HG03565 (cell line): ENCODE results near the gene CHMP1B.
"Not testable (repeated sequence)": the region's sequence is repeated elsewhere in the genome, so short reads cannot be mapped to it uniquely, and the experiment has no call there.

ENCODE experiments used
- ATAC-seq: cut with Tn5 transposase; IDR thresholded peaks from one replicate; pipeline ENCODE4 v1.9.1; 2021; ENCODE audit warnings: mild to moderate bottlenecking, moderate library complexity; ENCODE audit not compliant: unreplicated experiment

The CHMP1B gene

DNA sequence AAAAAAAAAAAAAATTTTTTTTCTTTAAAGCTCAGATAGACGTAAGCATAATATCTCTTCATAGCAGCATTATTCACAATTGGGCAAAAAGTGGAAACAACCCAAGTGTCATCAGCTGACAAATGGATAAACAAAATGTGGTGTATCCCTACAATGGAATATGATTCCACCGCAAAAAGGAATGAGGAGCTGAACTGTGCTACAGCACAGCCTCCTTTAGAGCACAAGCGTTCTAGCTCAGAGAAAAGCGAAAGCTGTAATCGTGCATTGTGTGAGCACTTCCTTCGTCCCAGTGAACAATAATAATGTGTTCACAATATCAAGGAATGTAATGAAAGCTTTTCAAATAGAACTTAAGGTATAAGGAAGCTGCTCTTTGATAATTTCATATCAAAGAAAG lies 11.7 kb upstream of the CHMP1B start:
- ATAC-seq: no peak

DNA sequence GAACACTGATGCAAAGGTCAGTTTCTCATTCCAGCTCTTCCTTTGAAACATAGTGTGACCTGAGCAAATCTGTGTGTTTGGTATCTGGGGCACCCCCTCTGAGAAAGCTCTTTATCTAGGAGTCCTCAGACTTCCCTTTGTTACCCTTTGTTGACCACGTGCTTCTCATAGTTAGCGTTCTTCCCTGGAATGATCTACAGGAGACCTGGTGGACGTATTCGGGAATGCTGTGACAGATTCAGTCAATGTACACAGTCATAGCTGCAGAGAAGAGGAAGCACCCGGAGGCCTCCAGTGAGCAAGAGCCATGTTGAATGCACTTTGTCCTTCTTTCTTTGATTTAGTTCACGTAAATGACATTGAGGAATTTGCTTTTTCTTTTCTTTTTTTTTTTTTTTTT lies 10.7 kb upstream of the CHMP1B start:
- no peak for ATAC-seq

DNA sequence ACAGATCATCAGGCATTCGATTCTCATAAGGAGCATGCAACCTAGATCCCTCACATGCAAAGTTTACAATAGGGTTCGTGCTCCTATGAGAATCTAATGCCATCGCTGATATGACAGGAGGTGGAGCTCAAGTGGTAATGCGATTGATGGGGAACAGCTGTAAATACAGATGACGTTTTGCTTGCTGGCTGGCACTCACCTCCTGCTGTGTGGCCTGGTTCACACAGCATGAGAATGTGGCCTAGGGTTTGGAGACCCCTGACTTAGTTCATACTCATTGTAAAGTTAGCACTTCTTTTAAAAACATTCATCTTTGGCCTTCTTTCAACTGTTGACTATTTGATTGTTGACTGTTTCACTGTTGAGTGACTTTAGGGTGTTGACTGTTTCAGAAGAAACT lies 8.7 kb upstream of the CHMP1B start:
- ATAC-seq: no peak

DNA sequence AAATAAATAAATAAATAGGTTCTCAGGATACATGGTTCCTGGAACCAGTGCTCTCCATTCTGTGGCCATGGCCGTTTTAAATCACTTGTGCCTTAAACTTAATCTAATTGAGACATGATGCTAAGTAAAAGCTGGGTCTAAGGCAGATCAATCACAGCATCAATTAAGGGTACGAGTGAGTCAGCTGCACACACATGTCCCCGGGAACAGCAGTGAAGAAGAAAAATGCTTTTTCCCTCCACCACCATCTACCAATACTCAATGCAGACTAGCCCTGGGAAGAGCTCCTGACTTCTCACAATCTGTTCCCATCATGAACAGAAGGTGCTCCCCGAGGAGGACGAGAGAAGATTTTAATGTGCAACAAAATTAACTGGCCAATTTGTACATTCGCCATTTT lies 6.8 kb upstream of the CHMP1B start:
- no peak for ATAC-seq

DNA sequence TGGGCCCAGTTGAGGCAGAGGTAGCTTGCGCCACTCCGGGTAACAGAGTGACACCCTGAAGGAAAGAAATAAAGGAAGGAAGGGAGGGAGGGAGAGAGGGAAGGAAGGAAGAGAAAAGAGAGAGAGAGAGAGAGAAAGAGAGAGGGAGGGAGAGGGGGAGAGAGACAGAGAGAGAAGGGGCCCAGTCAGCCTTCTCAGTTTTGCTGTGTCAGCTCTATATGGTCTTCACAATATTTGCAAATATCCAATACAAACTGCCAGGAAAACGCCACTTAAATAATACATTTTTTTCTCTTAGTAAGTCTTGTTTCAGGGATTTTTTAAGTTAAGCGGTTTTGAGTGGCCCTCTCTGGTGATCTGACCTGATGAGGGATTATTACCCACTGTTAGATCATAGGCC lies 5.6 kb upstream of the CHMP1B start:
- ATAC-seq: no peak

DNA sequence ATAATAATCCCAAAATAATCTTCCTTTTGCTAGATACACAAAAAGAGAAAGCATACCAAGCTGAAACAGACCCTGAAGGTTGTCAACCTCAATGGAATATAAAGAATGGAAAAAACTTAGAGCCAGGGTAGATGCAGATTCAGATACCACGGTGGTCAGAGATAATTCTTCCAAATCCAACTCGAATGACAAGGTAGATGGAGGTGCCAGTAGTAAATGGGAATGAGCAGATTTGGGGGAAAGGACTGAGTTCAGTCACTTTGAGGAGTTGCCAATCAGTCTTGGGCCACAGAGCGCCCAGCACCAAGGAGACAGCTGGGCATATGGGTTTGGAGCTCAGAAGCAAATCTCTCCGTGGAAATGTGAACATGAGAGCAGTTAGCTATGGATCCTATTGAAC lies 3.4 kb upstream of the CHMP1B start:
- ATAC-seq: no peak

DNA sequence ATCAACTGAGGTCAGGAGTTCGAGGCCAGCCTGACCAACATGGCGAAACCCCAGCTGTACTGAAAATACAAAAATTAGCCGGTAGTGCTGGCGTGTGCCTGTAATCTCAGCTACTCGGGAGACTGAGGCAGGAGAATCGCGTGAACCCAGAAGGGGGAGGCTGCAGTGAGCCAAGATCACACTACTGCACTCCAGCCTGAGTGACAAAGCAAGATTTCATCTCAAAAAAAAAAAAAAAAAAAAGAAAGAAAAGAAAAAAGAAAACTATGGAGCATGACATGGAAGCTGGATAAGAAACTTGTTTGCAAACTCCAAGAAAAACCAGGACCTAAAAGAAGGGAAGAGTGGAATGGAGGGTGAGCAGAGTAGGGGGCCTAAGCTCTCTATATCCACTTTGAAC lies 1.9 kb upstream of the CHMP1B start:
- no peak for ATAC-seq

DNA sequence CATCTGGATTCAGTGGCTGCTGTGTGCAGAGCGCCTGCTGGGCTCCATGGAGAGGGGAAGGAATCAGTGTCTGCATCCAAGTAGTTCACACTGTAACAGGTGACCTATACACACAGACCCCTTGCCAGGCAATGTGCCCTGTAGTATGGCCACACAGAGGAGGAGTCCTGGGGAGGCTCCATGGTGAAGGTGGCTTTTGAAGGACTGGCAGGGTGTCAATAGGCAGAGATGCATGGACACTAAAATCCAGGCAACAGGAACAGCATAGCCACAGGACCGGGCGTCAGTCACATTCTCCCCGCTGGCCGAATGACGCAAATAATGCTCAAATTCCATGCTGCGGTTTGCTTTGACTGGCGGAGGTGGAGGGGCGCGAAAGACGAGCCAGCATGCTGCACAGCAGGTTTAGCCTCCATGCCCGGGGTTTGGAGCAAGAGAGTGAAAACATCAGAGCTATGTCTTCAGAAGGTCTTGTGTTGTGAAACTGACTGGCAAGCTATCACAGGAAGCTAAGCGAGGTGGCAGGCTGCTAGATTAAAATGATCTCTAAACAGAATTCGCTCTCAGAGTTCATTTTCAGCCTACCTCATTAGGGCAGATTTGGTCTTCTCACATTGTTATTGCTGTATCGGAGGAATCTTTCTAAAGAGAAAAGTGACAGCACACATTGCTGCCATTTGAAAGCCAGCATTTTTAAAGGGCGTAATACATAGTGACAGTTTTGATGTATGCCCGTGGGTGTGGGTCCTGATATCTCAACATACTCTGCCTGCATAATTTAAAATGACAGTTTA lies 1.2 kb upstream of the CHMP1B start:
- no peak for ATAC-seq

DNA sequence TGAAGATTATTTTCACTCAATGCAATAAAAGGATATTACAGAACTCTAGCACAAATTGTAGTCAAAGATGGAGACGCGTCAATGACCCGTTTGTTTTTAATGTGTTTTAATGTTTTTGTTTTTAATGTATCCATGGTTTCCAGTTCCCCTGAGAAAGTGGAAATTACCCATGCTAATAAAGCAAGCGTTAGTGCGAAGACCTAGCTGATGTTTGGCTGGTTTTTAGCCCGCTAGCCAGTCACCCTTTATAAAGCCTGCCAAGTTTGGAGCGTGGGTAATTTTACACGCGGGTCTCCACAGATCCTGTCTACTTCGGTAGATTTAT lies 430 bp upstream of the CHMP1B start:
- ATAC-seq: no peak

DNA sequence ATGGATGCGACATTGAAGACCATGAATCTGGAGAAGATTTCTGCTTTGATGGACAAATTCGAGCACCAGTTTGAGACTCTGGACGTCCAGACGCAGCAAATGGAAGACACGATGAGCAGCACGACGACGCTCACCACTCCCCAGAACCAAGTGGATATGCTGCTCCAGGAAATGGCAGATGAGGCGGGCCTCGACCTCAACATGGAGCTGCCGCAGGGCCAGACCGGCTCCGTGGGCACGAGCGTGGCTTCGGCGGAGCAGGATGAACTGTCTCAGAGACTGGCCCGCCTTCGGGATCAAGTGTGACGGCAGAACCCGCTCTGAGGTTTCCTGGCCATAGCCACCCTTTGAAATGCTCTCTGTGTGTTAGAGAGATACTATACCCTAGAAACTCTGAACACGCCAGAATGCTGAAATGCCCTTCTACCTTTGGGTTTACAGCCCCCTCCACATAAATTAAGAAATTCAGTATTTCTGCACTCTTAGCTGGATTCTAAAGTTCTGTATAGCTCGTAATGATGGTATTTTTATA lies 659 bp downstream of the CHMP1B start:
- ATAC-seq: no peak

DNA sequence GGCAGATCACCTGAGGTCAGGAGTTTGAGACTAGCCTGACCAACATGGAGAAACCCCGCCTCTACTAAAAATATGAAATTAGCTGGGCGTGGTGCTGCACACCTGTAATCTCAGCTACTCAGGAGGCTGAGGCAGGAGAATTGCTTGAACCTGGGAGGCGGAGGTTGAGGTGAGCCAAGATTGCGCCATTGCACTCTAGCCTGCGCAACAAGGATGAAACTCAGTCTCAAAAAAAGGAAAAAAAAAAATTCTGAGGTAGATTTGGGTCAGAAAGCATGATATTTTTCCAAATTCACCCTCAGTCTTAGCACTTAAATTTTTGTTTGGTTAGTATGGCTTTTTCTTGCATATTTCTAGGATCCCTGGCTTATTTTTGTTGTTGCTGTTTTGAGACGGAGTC lies 3.3 kb downstream of the CHMP1B start:
- ATAC-seq: not testable (repeated sequence)

DNA sequence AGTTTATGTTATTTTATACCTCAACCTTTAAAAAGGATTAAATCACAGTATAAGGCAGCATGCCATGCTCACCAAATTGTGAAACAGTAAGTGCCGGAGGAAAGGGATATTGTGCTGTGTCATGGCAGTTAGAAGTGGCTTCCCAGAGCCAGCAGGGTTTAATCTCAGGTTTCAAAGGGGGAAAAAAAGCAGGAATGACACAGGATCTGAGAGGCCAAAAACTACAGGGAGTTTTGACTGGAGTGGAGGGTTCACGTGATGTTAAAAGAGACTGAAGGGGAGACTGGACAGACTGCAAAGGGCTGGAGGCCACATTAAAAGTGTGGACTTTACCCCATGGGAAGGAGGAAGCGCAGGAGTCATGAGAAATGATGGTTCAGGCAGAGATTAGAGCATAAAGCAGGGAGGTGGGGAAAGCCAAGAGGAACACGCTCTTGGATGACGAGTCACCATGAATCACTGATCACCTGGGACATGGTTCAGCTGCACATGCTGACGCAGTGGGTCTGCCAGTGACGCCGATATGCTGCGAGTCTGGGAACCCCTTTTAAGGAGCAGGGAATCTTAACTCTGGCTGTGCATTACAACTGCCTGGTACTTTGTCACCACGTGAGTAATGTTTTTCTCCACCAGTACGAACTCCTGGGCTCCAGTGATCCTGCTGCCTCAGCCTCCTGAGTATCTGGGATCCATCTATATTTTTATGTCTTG lies 6.1 kb downstream of the CHMP1B start:
- no peak for ATAC-seq

DNA sequence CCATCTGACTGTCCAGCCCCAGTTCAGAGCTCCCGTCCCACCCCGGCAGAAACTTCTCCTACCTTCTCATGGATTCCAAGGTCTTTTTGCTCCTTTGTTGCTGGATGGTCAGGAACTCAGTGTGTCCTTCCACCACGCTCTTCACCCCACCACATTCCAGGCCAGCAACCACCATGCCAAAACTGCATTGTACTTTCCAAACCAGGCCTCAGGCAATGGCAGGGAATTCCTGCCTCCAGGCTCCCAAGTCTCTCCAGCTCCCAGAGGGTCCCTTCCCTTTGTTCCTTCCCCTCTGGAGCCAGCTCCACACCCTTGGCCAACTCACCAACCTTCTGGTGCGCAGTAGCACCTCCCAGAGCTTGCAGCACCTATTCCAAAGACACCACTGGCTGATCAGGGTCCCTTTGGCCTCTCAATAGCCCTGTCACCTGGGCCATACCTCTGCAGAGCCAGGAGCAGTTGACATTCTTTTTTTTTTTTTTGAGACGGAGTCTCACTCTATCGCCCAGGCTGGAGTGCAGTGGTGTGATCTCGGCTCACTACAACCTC lies 8.1 kb downstream of the CHMP1B start:
- no peak for ATAC-seq

DNA sequence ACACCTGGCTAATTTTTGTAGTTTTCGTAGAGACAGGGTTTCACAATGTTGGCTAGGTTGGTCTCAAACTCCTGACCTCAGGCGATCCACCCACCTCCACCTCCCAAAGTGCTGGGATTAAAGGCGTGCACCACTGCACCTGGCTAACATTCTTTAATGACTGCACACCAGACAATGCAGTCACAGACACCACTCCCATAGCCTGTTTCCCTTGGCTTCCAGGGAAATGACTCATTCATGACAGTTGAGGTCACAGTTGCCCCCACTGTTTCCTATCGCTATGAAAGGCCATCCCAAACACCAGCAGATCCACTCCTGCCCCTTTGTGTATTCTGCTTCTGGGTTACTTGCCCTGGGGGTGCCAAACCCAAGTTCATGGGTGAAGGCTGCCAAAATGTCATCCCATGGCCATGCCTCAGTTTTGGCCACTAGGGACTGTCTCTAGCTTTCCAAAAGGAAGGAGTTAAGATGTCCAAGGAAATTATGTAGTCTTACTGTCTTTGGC lies 8.7 kb downstream of the CHMP1B start:
- no peak for ATAC-seq

DNA sequence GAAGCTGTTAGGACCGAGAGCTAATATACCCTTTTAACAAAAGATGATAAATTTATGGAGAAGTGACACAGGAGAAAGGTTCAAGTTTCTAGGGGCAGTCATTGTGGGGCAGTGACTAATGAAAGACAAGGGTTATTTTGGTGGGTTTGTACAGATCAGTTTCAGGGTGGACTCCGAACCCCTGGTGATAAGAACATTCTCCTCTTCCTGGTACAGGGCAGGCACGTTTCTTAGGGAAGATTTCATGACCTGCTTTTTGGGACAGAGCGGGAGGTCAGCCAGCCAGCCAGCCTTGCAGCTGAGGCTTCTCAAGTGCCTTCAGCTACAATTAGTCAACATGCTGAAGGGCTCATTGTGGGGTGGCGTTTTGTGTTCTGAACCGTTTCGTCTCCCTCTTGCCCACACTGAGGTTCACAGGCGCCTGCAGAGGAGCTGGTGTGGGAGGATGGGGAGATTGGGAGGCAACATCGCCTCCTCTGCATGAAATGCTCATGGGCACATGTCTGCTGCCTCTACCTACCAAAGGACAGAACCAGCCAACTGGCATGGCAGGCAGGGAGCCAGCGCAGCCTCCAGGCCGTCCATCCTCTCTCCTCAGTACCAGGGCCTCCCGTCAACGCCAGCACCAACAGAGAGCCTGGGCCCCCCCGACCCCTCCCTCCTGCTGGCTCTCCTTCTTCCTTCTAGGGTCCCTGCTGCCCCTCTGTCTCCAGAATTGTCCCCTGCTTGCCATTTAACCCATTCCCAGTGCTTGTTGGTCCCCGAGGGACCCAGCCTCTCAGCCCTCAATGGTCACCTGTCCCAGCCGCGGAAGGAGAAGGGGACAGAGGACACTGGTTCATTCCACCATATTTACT lies 9.6 kb downstream of the CHMP1B start:
- no peak for ATAC-seq

DNA sequence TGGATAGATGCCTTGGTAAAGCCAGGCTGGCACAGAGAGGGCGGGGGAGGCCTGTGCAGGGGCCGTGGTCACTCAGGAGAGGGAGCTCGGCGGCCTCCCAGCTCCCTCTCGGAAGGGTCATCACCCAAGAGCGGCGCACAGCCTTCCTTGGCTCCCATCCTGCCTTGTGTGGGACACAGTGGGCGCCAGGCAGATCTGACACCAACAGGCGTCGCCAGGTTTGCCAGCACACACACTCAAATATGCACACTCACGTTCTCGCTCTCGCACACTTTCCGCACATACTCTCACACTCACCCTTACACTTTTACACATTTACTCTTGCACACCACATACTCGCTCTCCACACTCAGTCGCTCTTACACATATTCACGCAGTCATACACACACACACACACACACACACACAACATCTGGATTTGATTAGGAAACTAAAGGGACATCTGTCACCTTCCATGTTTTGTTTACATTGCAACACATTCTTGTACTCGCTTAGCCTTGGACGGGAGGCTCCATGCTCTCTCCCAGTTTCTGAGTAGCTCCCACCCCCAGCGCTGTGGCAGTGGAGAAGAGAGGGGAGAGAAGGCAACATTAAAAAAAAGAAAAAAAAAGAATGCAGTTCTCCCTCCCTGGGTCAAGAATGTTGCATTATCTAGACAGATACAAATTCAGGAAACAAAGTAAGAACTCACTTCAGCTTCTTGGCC lies 10.5 kb downstream of the CHMP1B start:
- ATAC-seq: no peak

DNA sequence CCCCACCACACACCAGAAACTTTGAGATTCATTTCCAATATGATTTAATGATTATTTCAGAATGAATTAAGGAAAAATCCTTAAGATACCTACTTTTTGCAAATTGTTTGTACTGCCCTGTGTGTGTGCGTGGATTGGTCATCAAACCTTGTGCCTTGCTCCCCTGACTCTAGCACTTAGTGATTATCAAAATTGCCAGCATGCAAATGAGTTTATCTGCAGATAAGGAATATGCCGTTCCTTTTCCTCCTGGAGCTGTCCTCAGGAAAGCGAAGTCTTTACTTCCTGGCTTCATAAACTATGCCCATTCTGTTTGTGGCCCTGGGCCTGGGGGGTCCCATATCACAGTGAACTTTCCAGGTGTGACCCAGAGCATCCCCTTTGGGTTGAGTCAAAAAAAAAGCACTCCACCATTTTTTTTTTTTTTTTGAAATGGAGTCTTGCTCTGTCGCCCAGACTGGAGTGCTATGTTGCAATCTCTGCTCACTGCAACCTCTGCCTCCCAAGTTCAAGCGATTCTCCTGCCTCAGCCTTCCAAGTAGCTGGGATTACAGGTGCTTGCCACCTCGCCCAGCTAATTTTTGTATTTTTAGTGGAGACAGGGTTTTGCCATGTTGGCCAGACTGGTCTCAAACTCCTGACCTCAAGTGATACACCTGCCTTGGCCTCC lies 11.4 kb downstream of the CHMP1B start:
- ATAC-seq: no peak

DNA sequence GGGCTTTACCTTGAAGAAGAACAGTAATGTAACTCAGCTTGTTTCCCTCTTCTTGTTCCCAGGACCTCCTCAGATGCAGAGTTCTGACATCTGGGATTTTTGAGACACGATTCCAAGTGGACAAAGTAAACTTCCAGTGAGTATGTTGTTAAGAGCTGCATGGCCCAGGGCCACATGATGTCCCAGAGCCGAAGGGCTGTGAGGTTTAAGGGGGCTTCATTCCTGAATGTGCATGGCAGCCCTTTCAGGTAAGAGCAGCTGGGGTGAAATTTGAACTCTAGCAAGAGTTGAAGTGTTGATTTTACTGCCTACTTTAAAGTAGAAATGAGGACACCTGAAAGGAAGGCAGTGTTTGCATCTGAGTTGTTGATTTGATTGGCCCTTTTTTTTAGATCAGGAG lies 13.3 kb downstream of the CHMP1B start:
- ATAC-seq: no peak

DNA sequence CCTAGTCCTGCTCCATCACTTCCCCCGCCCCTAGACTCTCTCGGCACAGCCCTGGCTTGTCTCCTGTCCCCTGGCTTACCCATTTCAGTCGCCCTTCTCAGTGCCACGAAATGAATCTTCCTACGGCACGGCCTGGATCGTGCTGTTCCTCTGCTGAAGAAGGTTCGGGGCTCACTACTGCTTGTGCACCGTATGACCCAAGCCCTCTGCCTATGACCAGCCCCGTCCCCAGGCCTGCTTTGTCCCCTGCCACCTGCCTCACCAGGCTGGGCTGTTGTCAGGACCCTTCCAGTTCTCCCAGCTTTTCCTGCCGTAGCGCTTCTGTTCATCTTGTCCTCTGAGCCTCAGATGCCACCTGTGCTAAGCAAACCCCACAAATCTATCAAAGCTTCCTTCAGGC lies 13.9 kb downstream of the CHMP1B start:
- no peak for ATAC-seq

DNA sequence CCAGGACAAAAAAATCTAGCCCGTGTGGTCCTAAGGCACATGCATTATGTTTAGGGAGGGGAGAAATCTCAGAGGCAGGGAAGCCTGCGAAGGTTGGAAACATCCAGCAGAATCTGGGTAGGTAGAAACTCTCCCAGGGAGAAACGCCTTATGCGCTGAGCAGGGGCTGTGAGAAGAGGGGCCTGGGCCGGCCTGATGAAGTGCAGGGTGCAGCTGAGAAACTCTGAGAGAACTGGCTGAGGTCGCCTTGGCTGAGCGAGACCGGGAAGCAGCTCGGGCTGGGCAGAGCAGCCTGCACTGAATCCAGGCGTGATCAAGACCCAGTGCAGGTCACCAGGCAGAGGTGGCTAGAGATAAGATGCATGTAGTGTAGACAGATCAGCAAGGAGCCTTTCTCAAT lies 15.1 kb downstream of the CHMP1B start:
- no peak for ATAC-seq
